Natural killer cell treated with Interleukin-12 subunit alpha and Interleukin-12 subunit beta and Interleukin-15 and Interleukin-18, amount 100 ng/mL, for 72 hours (primary cell): Measurements from ENCODE around the gene HTT-AS. TPM values are rescaled to one million over a fixed set of nuclear protein-coding genes. Genes with fewer than 3 reads are reported as not detected.

Experiments
- ATAC-seq, 2 donors: fragments of 150-1000 bp; cut with Tn5 transposase in 1 of 2; sonication (Bioruptor Pico), chemical (Tn5 transposase) in 1 of 2; 2 replicates each; pipeline ENCODE4 v1.10.0; 2021
- DNase-seq: peaks from one replicate; pipeline ENCODE4 v3.0.0; 2022; ENCODE audit warnings: low spot score
- H3K27ac Mint-ChIP-seq, 2 donors: 1 replicate in 1 of 2; 2 replicates in 1 of 2; pipeline ENCODE4 v1.8.0; 2022; ENCODE audit warnings: mixed read lengths in 2 of 2, mild to moderate bottlenecking in 1 of 2, moderate library complexity in 1 of 2
- H3K27me3 Mint-ChIP-seq, 2 donors: 1 replicate in 1 of 2; 2 replicates in 1 of 2; pipeline ENCODE4 v1.8.0; 2022; ENCODE audit warnings: mixed read lengths in 2 of 2
- H3K36me3 Mint-ChIP-seq: one replicate; pipeline ENCODE4 v1.8.0; 2022; ENCODE audit warnings: mixed read lengths
- H3K4me1 Mint-ChIP-seq, 2 donors: 1 replicate in 1 of 2; 2 replicates in 1 of 2; pipeline ENCODE4 v1.8.0; 2022; ENCODE audit warnings: low read depth in 2 of 2, mixed read lengths in 2 of 2, mild to moderate bottlenecking in 1 of 2
- H3K4me3 Mint-ChIP-seq: one replicate; pipeline ENCODE4 v1.8.0; 2022; ENCODE audit warnings: mixed read lengths
- H3K9me3 Mint-ChIP-seq: 2 replicates; pipeline ENCODE4 v1.8.0; 2022; ENCODE audit warnings: mixed read lengths
- total RNA-seq, 2 donors: library from RNA; stranded (reverse); gene quantifications; one replicate each; pipeline ENCODE4 v1.2.3, GENCODE V29; 2022

HTT-AS gene
- total RNA-seq = not detected

- H3K9me3 Mint-ChIP-seq = no peaks in the 10 kb centered on the region
- peaks cover 22 to 26% of the 10 kb centered on the region in 2 donors for H3K4me1 Mint-ChIP-seq
- no peaks in the 10 kb centered on the region for H3K36me3 Mint-ChIP-seq
- H3K27ac Mint-ChIP-seq = peak within 1 kb of the TSS; percentile 78 to 85
- peak within 1 kb of the TSS; percentile 84 for H3K4me3 Mint-ChIP-seq
- no peaks in the 10 kb centered on the region for H3K27me3 Mint-ChIP-seq
- ATAC-seq = peak; percentile 92 to 94
- peak; percentile 94 for DNase-seq
Observed at GRCh38 chr4:3074078-3074845, at the start of gene HTT-AS, which contains the start of gene HTT. HTT-AS (minus strand) TSS chr4:3074538. HTT (plus strand) TSS chr4:3074681; CDS start chr4:3074826, 145 bp downstream.

GRCh38 chr4:3123181-3123671 is 48.9 kb upstream of the HTT-AS start:
- peaks cover 9% of the 10 kb centered on the region for H3K36me3 Mint-ChIP-seq
- ATAC-seq (no peak), DNase-seq (no peak)
- H3K27ac Mint-ChIP-seq = no peak overlapping the region
- H3K27me3 Mint-ChIP-seq = no peaks in the 10 kb centered on the region
- H3K4me1 Mint-ChIP-seq = peaks cover 0 to 4% of the 10 kb centered on the region in 2 donors
- H3K4me3 Mint-ChIP-seq = no peak overlapping the region
- no peaks in the 10 kb centered on the region for H3K9me3 Mint-ChIP-seq

- Mint-ChIP-seq H3K4me3 (no peak overlapping the region), H3K4me1 (peaks cover 0 to 4% of the 10 kb centered on the region in 2 donors), H3K27me3 (no peaks in the 10 kb centered on the region), H3K36me3 (peaks cover 6% of the 10 kb centered on the region), H3K9me3 (no peaks in the 10 kb centered on the region), H3K27ac (peak overlapping the region in 1 of 2 donors; percentile 53)
- no peak for DNase-seq
- ATAC-seq = no peak
Observed at GRCh38 chr4:3122081-3122563, 47.8 kb upstream of the HTT-AS start.

DNA sequence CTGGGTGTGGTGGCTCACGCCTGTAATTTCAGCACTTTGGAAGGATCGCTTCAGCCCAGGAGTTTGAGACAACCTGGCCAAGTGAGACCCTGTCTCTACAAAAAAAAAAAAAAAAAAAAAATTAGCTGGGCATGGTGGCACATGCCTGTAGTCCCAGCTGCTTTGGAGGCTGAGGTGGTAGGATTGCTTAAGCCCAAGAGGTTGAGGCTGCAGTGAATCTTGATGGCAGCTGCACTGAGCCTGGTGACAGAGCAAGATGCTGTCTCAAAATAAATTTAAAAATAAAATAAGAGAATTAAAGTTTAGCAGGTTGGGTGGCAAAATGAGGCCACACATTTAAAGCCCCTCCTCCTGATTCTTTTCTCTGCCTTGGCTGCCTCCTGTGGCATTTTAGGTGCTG is 47.3 kb upstream of the HTT-AS start:
- peaks cover 0 to 4% of the 10 kb centered on the region in 2 donors for H3K4me1 Mint-ChIP-seq

DNA sequence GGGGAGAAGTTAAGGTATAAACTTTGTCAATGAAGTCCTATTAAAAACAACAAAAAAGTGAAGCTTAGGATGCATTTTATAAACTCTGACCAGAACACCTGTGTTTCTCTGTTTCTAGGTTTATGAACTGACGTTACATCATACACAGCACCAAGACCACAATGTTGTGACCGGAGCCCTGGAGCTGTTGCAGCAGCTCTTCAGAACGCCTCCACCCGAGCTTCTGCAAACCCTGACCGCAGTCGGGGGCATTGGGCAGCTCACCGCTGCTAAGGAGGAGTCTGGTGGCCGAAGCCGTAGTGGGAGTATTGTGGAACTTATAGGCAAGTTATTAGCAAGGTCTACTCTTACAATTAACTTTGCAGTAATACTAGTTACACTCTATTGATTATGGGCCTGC is 46.8 kb upstream of the HTT-AS start:
- Mint-ChIP-seq H3K4me3 (no peak overlapping the region), H3K27me3 (no peaks in the 10 kb centered on the region), H3K4me1 (peaks cover 0 to 4% of the 10 kb centered on the region in 2 donors), H3K9me3 (no peaks in the 10 kb centered on the region), H3K27ac (peak overlapping the region in 1 of 2 donors; percentile 31), H3K36me3 (peaks cover 6% of the 10 kb centered on the region)
- ATAC-seq = no peak
- DNase-seq = no peak

More for the DNA sequence above, 47.3 kb upstream of the HTT-AS start:
- Mint-ChIP-seq H3K27me3 (no peaks in the 10 kb centered on the region), H3K4me3 (no peak overlapping the region), H3K36me3 (peaks cover 6% of the 10 kb centered on the region), H3K27ac (no peak overlapping the region), H3K9me3 (no peaks in the 10 kb centered on the region)
- no peak for ATAC-seq
- DNase-seq = no peak

DNA sequence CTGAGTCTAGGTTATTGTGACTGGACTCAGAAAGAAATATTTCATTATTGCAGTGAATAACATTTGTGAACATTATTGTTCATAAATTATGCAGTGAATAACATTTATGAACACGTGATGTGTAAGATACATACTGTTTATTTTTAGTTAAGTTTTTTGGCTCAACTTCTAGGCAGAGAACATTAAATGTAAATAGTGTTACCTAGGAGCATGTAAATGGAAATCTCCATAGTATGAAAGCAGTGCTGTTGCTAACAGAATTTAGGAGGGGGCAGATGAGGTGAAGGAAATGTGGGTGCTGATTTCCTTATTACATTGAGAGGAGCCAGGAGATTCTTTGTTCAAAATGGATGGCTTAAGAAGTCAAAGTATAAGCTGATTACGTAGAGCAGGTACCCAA is 45.1 kb upstream of the HTT-AS start:
- peaks cover 6% of the 10 kb centered on the region for H3K36me3 Mint-ChIP-seq
- no peak overlapping the region for H3K27ac Mint-ChIP-seq
- peaks cover 0 to 4% of the 10 kb centered on the region in 2 donors for H3K4me1 Mint-ChIP-seq

GRCh38 chr4:3118312-3118711 is 44.0 kb upstream of the HTT-AS start:
- Mint-ChIP-seq H3K9me3 (no peaks in the 10 kb centered on the region), H3K4me3 (no peak overlapping the region), H3K36me3 (peaks cover 6% of the 10 kb centered on the region), H3K27me3 (no peaks in the 10 kb centered on the region), H3K4me1 (peaks cover 0 to 4% of the 10 kb centered on the region in 2 donors), H3K27ac (no peak overlapping the region)
- no peak for DNase-seq
- no peak for ATAC-seq

More for the DNA sequence above, 45.1 kb upstream of the HTT-AS start:
- H3K9me3 Mint-ChIP-seq = no peaks in the 10 kb centered on the region
- H3K27me3 Mint-ChIP-seq = no peaks in the 10 kb centered on the region
- H3K4me3 Mint-ChIP-seq = no peak overlapping the region
- ATAC-seq (no peak), DNase-seq (no peak)

GRCh38 chr4:3116955-3117354 is 42.6 kb upstream of the HTT-AS start:
- no peak for DNase-seq
- Mint-ChIP-seq H3K36me3 (peaks cover 7% of the 10 kb centered on the region), H3K27ac (no peak overlapping the region), H3K27me3 (no peaks in the 10 kb centered on the region), H3K4me1 (peaks cover 4 to 7% of the 10 kb centered on the region in 2 donors), H3K9me3 (no peaks in the 10 kb centered on the region), H3K4me3 (no peak overlapping the region)
- no peak for ATAC-seq

DNA sequence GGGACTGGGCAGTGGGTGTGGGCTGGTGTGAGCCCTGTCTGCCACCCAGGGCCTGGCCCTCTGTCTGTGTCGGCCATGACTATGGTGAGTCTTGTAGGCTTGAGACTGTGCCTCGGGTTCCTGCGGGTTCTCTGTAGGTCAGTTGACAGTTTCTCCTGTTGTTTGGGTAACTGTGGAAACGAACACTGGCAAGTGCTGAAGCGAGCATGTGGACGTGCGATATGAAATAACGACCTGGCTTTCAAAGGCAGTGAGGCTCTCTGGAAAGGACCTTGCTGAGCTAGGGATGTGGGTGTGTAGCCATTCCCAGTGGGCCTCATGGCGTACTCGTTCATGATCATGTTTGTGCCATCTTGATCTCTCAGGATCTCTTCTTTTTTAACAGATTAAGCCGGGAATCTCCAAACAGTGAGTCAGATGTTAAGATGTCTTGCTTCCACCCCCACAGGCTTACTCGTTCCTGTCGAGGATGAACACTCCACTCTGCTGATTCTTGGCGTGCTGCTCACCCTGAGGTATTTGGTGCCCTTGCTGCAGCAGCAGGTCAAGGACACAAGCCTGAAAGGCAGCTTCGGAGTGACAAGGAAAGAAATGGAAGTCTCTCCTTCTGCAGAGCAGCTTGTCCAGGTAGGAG is 41.4 kb upstream of the HTT-AS start:
- no peak for ATAC-seq
- DNase-seq = no peak
- Mint-ChIP-seq H3K36me3 (peaks cover 8% of the 10 kb centered on the region), H3K9me3 (no peaks in the 10 kb centered on the region), H3K27me3 (no peaks in the 10 kb centered on the region), H3K4me3 (no peak overlapping the region), H3K27ac (no peak overlapping the region), H3K4me1 (peaks cover 4 to 7% of the 10 kb centered on the region in 2 donors)

DNA sequence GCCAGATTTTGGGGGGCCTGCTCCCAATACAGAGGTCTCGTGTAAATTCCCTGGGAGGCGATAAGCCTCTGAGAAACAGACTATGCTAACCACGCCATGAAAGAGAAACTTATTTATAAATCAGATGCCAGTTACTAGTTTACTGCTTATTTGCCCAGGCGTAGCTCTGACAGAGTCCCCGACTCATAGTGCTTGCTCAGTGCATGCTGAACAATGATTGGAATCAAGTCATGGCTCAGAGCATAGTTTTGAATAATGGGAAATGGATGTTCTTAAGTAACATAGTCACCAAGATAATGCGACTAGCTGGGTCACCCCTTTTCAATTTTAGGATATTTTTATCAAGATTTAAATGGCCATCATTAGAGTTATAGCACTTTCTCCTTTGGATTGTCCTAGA is 40.0 kb upstream of the HTT-AS start:
- no peak overlapping the region for H3K4me3 Mint-ChIP-seq
- peaks cover 4 to 11% of the 10 kb centered on the region in 2 donors for H3K4me1 Mint-ChIP-seq
- no peaks in the 10 kb centered on the region for H3K27me3 Mint-ChIP-seq
- no peaks in the 10 kb centered on the region for H3K9me3 Mint-ChIP-seq
- ATAC-seq (no peak), DNase-seq (no peak)
- H3K27ac Mint-ChIP-seq = no peak overlapping the region
- peaks cover 14% of the 10 kb centered on the region for H3K36me3 Mint-ChIP-seq

DNA sequence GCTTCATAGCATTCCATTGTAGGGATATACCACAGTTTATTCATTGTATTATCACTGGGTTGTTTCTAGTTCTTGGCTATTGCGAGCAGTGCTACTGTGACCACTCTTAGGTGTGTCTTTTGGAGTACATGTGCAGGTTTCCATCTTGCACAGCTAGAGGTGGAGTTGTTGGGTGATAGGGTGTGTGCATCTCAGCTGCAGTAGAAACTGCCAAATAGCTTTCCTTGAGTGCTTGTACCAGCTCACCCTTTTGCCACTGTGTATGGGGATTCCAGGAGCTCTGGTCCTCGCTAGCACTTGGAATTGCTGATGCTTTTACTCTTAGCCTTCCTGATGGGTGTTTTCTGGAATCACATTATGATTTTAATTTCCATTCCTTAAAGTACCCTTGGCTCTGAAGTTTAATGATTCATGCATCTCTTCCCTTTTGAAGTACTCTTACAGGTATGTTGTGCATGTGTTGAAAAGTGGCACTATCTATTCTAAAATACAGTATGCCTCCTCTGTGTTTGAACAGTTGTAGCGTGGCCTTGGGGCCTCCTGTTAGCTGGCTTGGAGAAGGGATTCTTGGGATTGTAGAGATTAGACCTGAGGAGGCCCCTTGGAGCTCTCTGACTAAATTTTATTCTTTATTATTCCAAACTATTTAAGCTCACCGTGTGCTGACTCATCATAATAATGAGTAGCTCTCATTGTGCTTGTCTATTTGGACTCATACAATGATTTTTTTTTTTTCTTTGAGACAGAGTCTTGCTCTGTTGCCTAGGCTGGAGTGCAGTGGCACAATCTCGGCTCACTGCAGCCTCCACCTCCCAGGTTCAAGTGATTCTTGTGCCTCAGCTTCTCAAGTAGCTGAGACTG is 38.5 kb upstream of the HTT-AS start:
- peaks cover 14% of the 10 kb centered on the region for H3K36me3 Mint-ChIP-seq
- H3K4me1 Mint-ChIP-seq = peaks cover 4 to 11% of the 10 kb centered on the region in 2 donors
- no peaks in the 10 kb centered on the region for H3K9me3 Mint-ChIP-seq
- DNase-seq (no peak), ATAC-seq (no peak)
- no peak overlapping the region for H3K27ac Mint-ChIP-seq
- H3K4me3 Mint-ChIP-seq = no peak overlapping the region
- no peaks in the 10 kb centered on the region for H3K27me3 Mint-ChIP-seq

GRCh38 chr4:3112201-3112600 is 37.9 kb upstream of the HTT-AS start:
- Mint-ChIP-seq H3K4me1 (peaks cover 4 to 11% of the 10 kb centered on the region in 2 donors), H3K36me3 (peaks cover 14% of the 10 kb centered on the region), H3K4me3 (no peak overlapping the region), H3K9me3 (no peaks in the 10 kb centered on the region), H3K27me3 (no peaks in the 10 kb centered on the region), H3K27ac (no peak overlapping the region)
- ATAC-seq (no peak), DNase-seq (no peak)

DNA sequence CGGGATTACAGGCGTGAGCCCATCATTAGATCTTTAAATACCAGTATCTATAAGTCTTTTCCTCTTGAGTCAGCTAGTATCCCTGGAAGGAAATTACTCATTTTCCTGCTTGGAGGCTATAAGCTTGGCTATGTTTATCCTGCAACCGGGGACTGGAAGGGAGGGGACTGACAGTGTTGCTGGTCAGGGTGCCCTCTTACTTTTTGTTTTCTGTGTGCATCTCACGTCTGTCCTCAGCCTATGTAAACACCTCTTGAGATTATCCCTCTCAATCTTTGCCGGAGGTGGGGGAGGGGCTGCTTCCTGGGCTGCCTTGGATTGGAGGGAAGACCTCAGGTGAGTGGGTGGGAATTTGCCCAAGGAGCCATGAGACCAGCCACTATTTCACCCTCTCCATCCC is 37.1 kb upstream of the HTT-AS start:
- no peak for ATAC-seq
- no peak for DNase-seq
- peaks cover 7 to 15% of the 10 kb centered on the region in 2 donors for H3K4me1 Mint-ChIP-seq
- no peaks in the 10 kb centered on the region for H3K27me3 Mint-ChIP-seq
- no peak overlapping the region for H3K27ac Mint-ChIP-seq
- H3K4me3 Mint-ChIP-seq = no peak overlapping the region
- H3K36me3 Mint-ChIP-seq = peaks cover 14% of the 10 kb centered on the region
- H3K9me3 Mint-ChIP-seq = no peaks in the 10 kb centered on the region
